Caki2 (cell line): Measurements from ENCODE around the gene UBE2B. TPM values are rescaled to one million over a fixed set of nuclear protein-coding genes. Genes with fewer than 3 reads are reported as not detected.
A peak's percentile ranks its signal among the peaks of the same experiment; 100 is the strongest.
"Not testable (repeated sequence)": the region's sequence is repeated elsewhere in the genome, so short reads cannot be mapped to it uniquely, and the experiment has no call there.

Experiments used
- DNase-seq: peaks from one replicate; pipeline ENCODE4 v3.0.0-alpha.2; 2015; ENCODE audit warnings: low read depth
- in situ Hi-C: cut with HindIII; loops from 2 replicates; pipeline ENCODE4 v1.10.0; 2016; ENCODE audit warnings: low sequenced_read_pairs, low pct_unique_long_range_greater_than_20kb, mixed read lengths
- total RNA-seq: library from RNA; depleted of rRNA; stranded (reverse); fragments of >200 nt; shearing (Covaris generic); gene quantifications from 2 replicates; pipeline ENCODE4 v1.2.3, GENCODE V29; 2014; ENCODE audit warnings: low replicate concordance; rRNA removed

UBE2B gene
- total RNA-seq: 3.9 and 28.7 TPM in 2 replicates

DNA sequence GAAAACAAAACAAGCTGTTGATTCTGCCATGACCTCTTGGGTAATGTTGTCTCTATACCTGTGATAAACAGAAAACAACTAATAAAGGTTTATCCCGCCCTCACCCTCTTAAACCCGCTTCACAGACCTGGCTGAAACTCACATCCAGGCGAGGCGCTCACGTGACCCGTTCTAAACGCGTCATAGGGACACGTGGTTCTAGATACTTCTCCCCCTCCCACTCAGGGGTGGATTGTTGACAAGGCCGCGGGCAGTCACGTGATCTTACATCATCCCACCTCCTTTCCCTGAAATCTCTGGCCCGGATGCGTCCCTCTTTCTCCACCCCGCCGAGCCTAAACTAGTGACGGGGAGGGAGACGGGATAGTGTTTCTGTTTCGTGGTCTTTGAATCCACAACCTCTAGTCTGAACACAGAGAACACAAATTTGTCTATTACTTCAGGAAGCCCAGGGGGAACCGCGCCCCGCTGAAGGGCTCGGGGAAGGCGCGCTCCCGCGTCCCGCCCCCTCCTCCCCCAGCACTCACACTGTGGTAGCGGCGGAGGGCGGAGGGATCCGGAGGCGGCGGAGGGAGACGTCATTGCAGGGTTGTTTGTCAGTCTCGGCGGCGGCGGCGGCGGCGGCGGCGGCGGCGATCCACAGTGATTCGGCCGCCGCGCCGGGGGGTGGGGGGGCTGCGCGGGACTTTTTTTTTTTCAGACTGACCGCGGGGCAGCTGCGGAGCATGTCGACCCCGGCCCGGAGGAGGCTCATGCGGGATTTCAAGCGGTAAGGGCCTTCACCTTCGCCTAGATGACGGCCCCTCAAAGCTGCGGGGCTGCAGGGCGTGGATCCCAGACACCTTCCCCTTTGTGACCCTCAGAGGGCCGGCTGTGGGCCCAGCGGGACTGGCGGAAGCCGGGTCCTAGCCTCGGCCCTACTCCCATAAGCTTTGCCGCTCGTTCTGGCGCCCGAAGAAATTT, at the start of gene UBE2B:
UBE2B (plus strand) TSS at position 699 of the 963 bp plus-strand sequence; CDS start at position 726, 27 bp downstream.
- peak; percentile 98 for DNase-seq
- in situ Hi-C loops: no loop called here

DNA sequence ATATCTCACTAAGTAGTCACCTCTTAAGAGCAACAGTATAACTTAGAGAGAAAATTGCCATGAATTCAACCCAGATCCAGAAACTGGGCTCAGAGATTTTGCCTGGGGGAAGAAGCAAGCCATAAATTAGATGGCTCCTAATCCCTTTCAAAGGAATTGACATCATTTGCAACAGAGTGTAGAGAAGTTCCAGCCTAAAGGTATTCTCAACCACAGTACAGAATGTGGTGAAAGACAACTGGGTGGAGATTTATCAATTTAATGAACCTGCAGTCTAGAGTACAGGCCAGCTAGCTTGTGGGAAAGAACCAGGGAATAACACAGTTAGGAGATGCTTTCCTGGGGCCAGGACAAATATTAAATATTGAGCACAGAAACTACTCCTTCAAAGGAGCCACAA, 44.0 kb upstream of the UBE2B start:
- no peak for DNase-seq
- in situ Hi-C loops: no loop called here

DNA sequence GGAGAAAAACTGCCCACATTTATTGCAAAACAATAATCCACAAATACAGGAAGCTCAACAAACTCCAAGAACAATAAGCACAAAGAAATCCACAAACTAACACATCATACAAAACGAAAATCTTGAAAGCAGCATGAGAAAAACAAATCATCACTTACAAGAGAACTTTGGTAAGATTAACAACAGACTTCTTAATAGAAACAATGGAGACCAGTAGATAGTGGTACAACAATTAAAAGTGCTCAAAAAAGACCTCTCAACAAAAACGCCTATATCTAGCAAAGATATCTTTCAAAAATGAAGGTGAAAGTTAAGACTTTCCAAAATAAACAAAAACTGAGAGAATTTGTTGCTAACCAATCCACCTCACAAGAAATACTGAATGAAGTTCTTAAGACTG, 42.8 kb upstream of the UBE2B start:
- peak; percentile 2 for DNase-seq
- in situ Hi-C loops: no loop called here

DNA sequence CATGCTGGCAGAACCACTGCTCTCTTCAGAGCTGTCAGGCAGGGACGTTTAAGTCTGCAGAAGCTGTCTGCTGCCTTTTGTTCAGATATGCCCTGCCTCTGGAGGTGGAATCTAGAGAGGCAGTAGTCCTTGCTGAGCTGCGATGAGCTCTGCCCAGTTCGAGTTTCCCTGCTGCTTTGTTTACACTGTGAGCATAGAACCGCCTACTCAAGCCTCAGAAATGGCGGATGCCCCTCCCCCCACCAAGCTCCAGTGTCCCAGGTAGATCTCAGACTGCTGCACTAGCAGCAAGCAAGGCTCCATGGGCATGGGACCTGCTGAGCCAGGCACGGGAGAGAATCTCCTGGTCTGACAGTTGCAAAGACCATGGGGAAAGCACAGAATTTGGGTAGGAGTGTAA, 34.5 kb upstream of the UBE2B start:
- in situ Hi-C loops, DNase-seq: not testable (repeated sequence)

DNA sequence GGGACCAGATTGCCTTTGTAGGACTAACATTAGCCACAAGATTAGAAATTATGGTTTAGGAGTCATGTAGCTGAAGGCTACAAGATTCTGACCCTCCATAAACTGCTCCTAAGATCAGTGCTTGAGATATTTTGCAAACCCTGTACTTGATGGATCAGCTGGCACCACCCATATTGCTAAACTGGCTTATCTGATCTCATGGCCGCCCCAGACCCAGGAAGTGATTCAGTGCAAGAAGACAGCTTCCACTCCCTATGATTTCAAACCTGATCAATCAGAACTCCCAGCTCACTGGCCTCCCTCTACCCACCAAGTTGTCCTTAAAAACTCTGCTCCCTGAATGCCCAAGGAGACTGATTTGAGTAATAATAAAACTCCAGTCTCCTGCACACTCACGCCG, 27.9 kb upstream of the UBE2B start:
- in situ Hi-C loops, DNase-seq: not testable (repeated sequence)

DNA sequence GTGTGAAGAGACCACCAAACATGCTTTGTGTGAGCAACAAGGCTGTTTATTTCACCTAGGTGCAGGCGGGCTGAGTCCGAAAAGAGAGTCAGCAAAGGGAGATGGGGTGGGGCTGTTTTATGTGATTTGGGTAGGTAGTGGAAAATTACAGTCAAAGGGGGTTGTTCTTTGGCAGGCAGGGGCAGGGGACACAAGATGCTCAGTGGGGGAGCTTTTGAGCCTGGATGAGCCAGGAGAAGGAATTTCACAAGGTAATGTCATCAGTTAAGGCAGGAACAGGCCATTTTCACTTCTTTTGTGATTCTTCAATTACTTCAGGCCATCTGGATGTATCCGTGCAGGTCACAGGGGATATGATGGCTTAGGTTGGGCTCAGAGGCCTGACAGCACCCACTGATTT, 25.9 kb upstream of the UBE2B start:
- DNase-seq, in situ Hi-C loops: not testable (repeated sequence)

DNA sequence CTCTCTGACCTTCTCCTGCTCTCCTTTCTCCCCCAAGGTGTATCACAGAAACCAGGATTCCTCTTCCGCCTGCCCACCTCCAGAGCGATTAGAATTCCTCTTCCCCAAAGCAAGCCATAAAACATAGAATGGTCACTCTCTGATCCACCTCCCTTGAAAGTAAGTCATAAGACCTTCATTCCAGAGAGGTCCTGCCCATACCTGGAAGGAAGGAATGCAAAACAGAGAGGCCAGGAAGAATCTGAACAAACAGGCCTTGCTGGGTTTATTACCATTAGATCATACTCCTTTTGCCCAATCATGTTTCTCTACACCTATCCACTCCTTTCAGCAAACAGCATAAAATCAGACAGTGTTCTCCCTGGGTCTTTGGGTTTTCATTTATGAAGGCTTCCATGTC, 25.4 kb upstream of the UBE2B start:
- DNase-seq: no peak
- in situ Hi-C loops: no loop called here

DNA sequence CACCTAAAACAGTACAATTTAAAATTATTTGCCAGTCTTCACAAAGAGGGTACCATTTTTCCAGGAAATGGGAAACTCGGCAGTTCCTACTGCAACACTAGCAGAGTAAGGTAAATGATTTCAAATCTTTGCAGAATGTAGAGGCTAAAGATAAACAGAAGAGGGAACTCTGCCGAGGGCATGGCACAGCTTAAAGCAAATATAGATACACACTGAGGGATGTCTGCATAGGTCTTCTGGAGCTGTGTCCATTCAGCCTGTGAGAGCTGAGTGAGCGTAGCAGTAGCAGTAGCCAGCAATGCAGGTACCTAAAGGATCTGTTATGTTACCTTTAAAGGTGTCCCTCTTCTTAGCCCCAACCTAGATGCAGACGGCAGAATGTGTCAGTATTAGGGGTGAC, 21.9 kb upstream of the UBE2B start:
- no peak for DNase-seq
- in situ Hi-C loops: no loop called here

DNA sequence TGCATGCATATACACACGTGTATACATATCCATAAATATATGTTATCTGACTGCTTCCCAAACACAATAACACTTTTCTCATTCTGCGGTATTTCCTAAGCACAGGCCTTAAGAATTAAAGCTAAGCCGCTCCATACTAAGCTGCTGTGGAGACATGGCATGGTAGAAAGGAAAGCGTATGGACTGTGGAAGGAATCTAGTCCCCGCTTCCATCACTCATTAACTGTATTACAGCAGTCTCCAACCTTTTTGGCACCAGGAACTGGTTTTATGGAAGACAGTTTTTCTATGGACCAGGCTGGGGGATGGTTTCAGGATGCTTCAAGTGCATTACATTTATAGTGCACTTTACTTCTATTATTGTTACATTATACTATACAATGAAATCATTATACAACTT, 15.7 kb upstream of the UBE2B start:
- in situ Hi-C loops: no loop called here

DNA sequence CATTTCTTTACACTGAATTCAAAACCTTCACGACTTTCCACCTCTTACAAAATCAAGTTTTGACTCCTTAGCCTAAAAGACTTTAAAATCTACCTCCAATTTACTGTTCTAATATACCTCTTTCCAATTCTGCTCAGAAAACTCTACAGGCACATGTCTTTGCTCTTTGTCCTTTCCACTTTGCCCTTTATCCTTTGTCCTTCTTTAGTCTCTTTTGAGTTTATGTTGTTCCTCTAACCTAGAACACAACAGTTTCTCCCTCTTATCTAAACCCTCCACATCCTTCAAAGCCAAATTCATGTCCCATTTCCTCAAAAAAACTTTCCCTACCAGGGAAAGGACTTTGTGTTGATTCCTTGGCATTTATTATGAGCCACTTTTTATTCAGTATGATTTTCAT, 5.8 kb upstream of the UBE2B start:
- DNase-seq: no peak
- in situ Hi-C loops: no loop called here

More for the DNA sequence above, 15.7 kb upstream of the UBE2B start:
- DNase-seq: no peak

DNA sequence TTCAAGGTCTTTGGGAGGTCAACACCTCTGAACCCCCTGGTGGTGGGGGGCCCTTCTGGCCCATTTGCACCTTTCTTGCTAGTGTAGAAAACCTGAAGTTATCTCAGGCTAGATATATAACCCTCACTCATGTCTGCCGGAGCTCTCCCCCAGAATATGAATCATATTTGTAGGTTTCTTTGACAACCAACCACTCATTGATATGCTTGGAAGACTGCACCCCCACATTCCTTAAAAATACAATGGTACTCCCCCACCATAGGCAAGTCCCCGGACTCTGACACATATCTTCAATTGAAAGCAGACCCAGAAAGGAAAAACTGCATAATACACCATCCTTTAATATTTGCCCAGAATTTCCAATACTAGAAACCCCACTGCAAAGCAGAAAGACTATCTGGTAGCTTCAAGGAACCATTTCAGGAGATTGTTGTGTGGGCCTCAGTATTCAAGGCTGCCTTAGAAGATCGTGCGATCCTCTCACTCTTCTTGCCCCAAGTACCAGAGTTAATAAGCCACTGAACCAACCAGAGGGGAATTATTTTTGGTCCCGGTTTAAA, 978 bp upstream of the UBE2B start:
- DNase-seq: no peak
- in situ Hi-C loops: no loop called here

DNA sequence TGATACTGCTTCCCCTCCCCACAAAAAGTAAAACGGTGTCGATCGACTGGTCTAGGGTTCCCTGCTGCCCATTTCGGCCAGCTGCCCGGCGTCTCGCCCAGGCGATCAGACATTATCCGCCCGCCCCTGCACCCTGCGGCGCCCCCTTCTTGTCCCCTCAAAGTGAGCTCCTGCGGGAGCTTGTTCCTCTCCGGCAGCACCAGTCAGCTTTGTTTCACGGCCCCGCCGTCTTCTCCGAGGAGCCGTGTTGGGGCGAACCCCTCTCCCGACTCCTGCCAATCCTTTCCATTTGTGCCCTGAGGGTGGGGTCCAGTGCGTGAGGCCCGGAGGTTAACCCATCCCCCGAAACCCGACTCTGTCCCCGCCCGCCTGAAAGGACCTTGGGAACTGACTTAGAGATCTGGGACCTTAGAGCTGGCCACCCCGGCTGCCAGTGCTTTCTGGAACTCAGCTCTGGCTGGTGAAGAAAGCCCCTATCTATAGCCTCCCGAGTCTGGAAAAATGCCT, 518 bp downstream of the UBE2B start:
- in situ Hi-C loops: no loop called here
- no peak for DNase-seq

DNA sequence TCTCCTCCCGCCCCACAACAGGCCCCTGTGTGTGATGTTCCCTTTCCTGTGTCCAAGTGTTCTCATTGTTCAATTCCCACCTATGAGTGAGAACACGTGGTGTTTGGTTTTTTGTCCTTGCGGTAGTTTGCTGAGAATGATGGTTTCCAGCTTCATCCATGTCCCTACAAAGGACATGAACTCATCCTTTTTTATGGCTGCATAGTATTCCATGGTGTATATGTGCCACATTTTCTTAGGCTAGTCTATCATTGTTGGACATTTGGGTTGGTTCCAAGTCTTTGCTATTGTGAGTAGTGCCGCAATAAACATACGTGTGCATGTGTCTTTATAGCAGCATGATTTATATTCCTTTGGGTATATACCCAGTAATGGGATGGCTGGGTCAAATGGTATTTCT, 2.3 kb downstream of the UBE2B start:
- DNase-seq, in situ Hi-C loops: not testable (repeated sequence)

DNA sequence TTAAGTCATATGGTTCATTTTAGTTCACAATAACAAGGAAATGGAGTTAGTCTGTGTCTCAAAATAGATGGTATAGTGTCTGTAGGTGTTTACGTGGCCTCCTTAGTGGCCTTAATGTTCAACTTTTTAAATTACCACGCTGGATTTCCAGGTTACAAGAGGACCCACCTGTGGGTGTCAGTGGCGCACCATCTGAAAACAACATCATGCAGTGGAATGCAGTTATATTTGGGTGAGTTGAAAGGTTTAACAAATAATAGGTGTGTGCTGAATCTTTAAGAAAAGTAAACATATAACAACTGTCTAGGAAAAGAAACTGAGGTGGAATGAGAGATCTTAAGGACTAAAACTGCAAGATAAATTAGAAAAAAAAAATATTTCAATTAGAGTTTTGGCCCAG, 2.9 kb downstream of the UBE2B start:
- in situ Hi-C loops: no loop called here
- DNase-seq: no peak

DNA sequence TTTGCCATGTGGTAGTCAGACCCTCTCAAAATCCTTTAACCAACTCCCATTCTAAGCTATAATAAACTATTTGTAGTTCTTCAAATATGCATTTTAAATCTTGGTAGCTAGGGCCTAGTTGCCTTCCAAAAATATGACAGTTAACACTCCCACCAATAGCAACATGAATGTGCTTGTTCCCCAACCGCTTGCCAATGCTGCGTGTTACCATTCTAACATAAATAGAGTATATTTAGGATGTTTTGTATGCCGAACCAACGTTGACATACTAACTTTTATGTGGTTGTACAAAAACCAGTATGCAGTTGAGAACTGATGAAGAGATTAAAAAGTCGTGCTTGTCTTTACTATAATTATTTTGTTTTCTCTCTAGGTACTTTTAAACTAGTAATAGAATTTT, 9.0 kb downstream of the UBE2B start:
- in situ Hi-C loops: no loop called here

DNA sequence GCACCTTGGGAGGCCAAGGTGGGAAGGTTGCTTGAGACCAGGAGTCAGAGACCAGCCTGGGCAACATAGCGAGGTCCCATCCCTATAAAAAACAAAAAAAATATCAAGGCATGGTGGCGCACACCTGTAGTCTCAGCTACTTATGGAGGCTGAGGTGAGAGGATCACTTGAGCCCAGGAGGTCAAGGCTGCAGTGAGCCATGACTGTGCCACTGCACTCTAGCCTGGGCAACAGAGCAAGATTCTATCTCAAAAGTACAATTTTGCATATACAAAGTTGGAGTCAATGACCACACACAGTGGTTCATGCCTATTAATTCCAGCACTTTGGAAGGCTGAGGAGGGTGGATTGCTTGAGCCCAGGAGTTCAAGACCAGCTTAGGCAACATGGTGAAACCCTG, 10.8 kb downstream of the UBE2B start:
- in situ Hi-C loops, DNase-seq: not testable (repeated sequence)

More for the DNA sequence above, 9.0 kb downstream of the UBE2B start:
- no peak for DNase-seq

DNA sequence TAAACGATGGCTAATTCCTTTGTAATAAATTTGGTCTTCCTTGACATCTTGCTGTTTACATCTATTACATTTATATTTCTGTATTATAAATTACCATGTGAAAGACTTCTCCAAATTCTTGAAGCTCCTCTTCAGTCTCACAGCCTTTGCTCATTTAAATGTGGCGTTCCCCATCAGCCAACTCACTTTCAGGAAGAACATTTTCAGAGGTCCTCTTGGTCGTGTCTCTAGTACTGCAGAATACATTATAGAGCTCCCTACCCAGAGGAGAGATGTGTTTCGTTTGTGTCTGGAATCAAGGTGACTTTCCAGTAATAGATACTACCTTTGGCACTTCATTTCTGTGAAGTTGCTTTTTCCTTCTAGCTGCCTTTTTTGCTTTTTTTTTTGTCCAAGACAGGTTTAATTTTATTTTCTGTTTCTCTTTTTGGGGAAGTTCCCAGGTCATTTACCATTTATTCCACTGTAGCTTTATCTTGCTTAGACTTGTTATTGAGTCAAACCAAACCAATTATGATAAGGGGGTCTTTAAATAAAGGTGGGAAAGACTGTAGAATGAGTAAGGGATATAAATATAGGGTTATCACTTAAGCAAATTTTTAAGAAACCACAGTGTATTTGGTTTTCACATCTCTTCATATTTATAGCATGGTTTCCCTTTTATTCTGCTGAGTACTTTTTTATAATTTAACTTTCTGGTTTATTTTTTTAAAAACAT, 12.8 kb downstream of the UBE2B start:
- DNase-seq: no peak
- in situ Hi-C loops: no loop called here

DNA sequence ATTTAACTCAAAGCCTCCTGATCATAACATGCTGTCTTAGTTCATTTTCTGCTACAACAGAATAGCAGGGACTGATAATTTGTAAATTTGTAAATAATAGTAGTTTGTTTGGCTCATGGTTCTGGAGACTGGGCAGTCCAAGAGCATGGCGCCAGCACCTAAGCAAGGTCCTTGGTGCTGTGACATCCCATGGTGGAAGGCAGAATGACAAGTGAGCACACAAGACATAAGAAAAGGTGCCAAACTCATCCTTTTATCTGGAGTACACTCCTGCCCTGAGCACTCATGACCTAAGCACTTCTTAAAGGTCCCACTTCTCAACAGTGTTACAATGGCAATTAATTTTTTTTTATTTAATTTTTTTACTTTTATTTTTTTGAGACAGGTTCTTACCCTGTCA, 16.1 kb downstream of the UBE2B start:
- in situ Hi-C loops: no loop called here
- DNase-seq: no peak

DNA sequence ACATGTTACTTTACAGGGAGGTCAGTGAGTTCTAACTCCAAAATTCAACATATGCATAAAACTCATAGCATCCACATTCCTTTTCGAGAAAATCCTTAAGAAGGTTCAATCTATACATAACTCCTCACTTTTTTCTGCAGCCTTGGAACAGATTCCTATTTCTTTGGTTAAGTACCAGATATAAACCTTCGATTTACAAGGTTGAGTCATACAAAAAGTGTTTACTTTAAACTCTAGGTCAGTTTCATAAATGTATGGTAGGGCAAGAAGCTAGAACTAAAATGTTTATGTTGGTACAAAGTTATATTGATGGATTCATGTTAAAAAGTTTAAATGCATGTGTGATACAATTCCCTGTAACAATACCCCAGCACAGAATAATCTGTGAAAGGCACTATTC, 20.9 kb downstream of the UBE2B start:
- DNase-seq: no peak
- in situ Hi-C loops: no loop called here
